ENCODE data around the gene PRKCH. TPM values are rescaled to one million over a fixed set of nuclear protein-coding genes. Genes with fewer than 3 reads are reported as not detected.

Gene PRKCH
- total RNA-seq, 1 experiment from 2014 or later: 18.3 TPM

DNA sequence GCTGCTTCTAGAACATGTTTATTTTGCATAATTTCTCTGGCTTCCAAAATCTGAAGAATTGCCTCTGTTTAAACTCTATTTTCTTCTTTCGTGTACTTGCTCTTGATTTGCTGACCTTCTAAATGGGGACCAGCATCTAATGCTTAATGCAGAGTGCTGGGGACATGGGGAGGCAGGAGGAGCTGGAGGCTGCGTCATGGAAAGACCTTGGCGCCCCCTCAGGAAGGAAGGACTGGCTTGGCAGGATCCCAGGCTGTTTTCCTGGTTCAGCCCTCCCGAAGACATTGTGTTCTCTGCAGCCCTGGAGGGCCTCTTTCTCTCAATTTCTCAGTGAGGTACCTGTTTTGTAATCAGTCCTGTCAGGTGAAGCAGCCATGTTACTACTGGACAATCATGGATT lies 5.5 kb downstream of the PRKCH start:
- ChIA-PET CTCF (interaction anchor here (0.5 kb wide), 1 partner anchor 12 kb away, joined by 3 read pairs; no protein-coding TSS in a partner anchor), POLR2A (no interaction called here)
- H3K4me1 Mint-ChIP-seq (ENCODE audit: low read depth, unreplicated experiment): no peaks in the 10 kb centered on the region
- no peak overlapping the region for H3K4me3 Mint-ChIP-seq (ENCODE audit: unreplicated experiment)
- TF ChIP-seq, protein P1, sequence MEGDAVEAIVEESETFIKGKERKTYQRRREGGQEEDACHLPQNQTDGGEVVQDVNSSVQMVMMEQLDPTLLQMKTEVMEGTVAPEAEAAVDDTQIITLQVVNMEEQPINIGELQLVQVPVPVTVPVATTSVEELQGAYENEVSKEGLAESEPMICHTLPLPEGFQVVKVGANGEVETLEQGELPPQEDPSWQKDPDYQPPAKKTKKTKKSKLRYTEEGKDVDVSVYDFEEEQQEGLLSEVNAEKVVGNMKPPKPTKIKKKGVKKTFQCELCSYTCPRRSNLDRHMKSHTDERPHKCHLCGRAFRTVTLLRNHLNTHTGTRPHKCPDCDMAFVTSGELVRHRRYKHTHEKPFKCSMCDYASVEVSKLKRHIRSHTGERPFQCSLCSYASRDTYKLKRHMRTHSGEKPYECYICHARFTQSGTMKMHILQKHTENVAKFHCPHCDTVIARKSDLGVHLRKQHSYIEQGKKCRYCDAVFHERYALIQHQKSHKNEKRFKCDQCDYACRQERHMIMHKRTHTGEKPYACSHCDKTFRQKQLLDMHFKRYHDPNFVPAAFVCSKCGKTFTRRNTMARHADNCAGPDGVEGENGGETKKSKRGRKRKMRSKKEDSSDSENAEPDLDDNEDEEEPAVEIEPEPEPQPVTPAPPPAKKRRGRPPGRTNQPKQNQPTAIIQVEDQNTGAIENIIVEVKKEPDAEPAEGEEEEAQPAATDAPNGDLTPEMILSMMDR (IDR thresholded peaks at IDR 0.05; ENCODE audit: insufficient read depth in 1 of 2, low read depth in 1 of 2, low read length in 1 of 2, severe bottlenecking in 1 of 2, unreplicated experiment in 1 of 2): no peak
- DNase-seq: peak in 1 of 2 experiments; percentile 27
- no peaks in the 10 kb centered on the region for H3K27me3 Mint-ChIP-seq (ENCODE audit: insufficient read depth, unreplicated experiment)
- H3K27ac Mint-ChIP-seq (ENCODE audit: unreplicated experiment): no peak overlapping the region
- H3K9me3 ChIP-seq: no peaks in the 10 kb centered on the region
- no peaks in the 10 kb centered on the region for H3K27me3 ChIP-seq (replicated peaks; ENCODE audit: control insufficient read depth, insufficient read depth, low read length)
- H3K36me3 ChIP-seq (ENCODE audit: control insufficient read depth, insufficient read depth, low read length): no peaks in the 10 kb centered on the region
- H3K4me3 ChIP-seq (ENCODE audit: low read depth, low read length): no peak overlapping the region
- H3K36me3 Mint-ChIP-seq (ENCODE audit: insufficient read depth, unreplicated experiment): peaks cover 7% of the 10 kb centered on the region
- intact Hi-C loops (cut with micrococcal nuclease; ENCODE audit: unreplicated experiment): no loop called here
- no peaks in the 10 kb centered on the region for H3K9me3 Mint-ChIP-seq (ENCODE audit: unreplicated experiment)
- BruUV-seq (replicated peaks): no TSS peak
- 0 out of 2 replicates have a peak, but pooled peaks cover 3% of the 10 kb centered on the region for H3K4me1 ChIP-seq

DNA sequence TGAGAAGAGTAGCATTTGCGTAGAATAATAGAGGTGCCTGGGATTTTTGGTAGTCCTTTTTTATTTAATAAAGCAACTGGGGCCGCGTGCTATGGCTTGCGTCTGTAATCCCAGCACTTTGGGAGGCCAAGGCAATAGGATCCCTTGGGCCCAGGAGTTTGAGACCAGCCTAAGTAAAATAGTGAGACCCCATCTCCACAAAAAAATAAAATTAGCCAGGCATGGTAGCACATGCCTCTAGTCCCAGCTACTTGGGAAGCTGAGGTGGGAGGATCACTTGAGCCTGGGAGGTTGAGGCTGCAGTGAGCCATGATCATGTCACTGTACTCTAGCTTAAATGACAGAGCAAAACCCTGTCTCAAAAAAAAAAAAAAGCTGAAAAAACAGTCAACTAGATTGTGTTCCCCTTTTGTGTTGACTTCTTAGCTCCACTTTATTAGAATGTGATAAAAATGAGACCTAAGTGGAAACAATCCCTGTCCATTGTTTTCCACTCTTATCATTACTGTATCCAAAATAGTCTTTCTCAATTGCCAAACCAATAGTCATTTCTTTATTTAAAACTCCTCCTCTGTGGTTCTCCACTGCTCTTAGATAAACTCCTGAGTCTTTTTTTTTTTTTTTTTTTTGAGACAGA lies 7.4 kb downstream of the PRKCH start:
- TF ChIP-seq, protein P1 (IDR thresholded peaks at IDR 0.05; ENCODE audit: insufficient read depth in 1 of 2, low read depth in 1 of 2, low read length in 1 of 2, severe bottlenecking in 1 of 2, unreplicated experiment in 1 of 2): no peak
- ChIA-PET CTCF (no interaction called here), POLR2A (no interaction called here)
- Histone ChIP-seq H3K27me3 (replicated peaks; ENCODE audit: control insufficient read depth, insufficient read depth, low read length) (no peaks in the 10 kb centered on the region), H3K4me1 (no peaks in the 10 kb centered on the region), H3K4me3 (ENCODE audit: low read depth, low read length) (no peak overlapping the region), H3K36me3 (ENCODE audit: control insufficient read depth, insufficient read depth, low read length) (no peaks in the 10 kb centered on the region), H3K9me3 (no peaks in the 10 kb centered on the region)
- H3K4me3 Mint-ChIP-seq (ENCODE audit: unreplicated experiment): no peak overlapping the region
- BruUV-seq (replicated peaks): no TSS peak
- DNase-seq: no peak
- H3K27me3 Mint-ChIP-seq (ENCODE audit: insufficient read depth, unreplicated experiment): no peaks in the 10 kb centered on the region
- peaks cover 6% of the 10 kb centered on the region for H3K4me1 Mint-ChIP-seq (ENCODE audit: low read depth, unreplicated experiment)
- no peaks in the 10 kb centered on the region for H3K9me3 Mint-ChIP-seq (ENCODE audit: unreplicated experiment)
- no peak overlapping the region for H3K27ac Mint-ChIP-seq (ENCODE audit: unreplicated experiment)
- H3K36me3 Mint-ChIP-seq (ENCODE audit: insufficient read depth, unreplicated experiment): no peaks in the 10 kb centered on the region
- intact Hi-C loops (cut with micrococcal nuclease; ENCODE audit: unreplicated experiment): no loop called here

DNA sequence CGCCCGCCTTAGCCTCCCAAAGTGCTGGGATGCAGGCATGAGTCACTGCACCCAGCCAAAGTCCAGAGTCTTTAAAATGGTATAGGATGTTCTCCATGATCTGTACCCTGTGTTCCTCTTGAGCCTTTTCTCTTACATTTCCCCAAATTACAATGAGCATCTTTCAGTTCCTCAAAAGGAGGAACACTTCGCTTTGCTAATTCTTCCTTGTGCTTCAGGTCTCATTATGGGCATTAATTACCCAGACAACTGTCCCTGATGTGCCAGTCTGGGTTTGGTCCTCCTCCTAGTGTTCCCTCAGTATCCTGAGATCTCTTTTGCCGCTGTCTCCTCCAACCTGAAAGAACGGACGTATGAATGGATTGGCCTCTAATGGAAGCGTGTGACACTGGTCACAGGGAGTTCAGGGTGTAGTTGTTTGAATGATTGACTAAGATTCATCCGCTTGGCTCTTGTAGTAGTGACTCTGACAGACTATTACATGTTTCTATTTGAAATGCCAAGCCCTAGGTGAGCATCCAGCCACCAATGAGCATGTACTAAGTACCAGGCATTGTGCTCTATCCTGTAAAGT lies 8.2 kb downstream of the PRKCH start:
- TF ChIP-seq, protein P1 (IDR thresholded peaks at IDR 0.05; ENCODE audit: insufficient read depth in 1 of 2, low read depth in 1 of 2, low read length in 1 of 2, severe bottlenecking in 1 of 2, unreplicated experiment in 1 of 2): no peak
- Mint-ChIP-seq H3K36me3 (ENCODE audit: insufficient read depth, unreplicated experiment) (no peaks in the 10 kb centered on the region), H3K27me3 (ENCODE audit: insufficient read depth, unreplicated experiment) (no peaks in the 10 kb centered on the region), H3K27ac (ENCODE audit: unreplicated experiment) (no peak overlapping the region), H3K4me1 (ENCODE audit: low read depth, unreplicated experiment) (peaks cover 11% of the 10 kb centered on the region), H3K4me3 (ENCODE audit: unreplicated experiment) (no peak overlapping the region), H3K9me3 (ENCODE audit: unreplicated experiment) (no peaks in the 10 kb centered on the region)
- ChIA-PET CTCF (no interaction called here), POLR2A (no interaction called here)
- Histone ChIP-seq H3K9me3 (no peaks in the 10 kb centered on the region), H3K36me3 (ENCODE audit: control insufficient read depth, insufficient read depth, low read length) (no peaks in the 10 kb centered on the region), H3K4me1 (no peaks in the 10 kb centered on the region), H3K4me3 (ENCODE audit: low read depth, low read length) (no peak overlapping the region), H3K27me3 (replicated peaks; ENCODE audit: control insufficient read depth, insufficient read depth, low read length) (no peaks in the 10 kb centered on the region)
- DNase-seq: no peak
- intact Hi-C loops (cut with micrococcal nuclease; ENCODE audit: unreplicated experiment): no loop called here
- BruUV-seq (replicated peaks): no TSS peak
